Myocyte (in vitro differentiated cells): ENCODE results near the gene FOXP1. TPM values are rescaled to one million over a fixed set of nuclear protein-coding genes. Genes with fewer than 3 reads are reported as not detected.

Experiments used
- DNase-seq: peaks from one replicate; pipeline ENCODE4 v3.0.0-alpha.2; 2012; ENCODE audit warnings: low read depth
- total RNA-seq: library from RNA; depleted of rRNA; stranded (reverse); fragments of >200 nt; gene quantifications from 2 replicates; pipeline ENCODE4 v1.2.3, GENCODE V29; 2014

FOXP1 gene
- total RNA-seq, 1 donor from 2014 or later = 28.8 TPM

GRCh38 chr3:71402280-71402679, 181.2 kb downstream of the FOXP1 start:
- no peak for DNase-seq

- no peak for DNase-seq
Measured at GRCh38 chr3:71401695-71402231, 181.8 kb downstream of the FOXP1 start.

- no peak for DNase-seq
Measured at GRCh38 chr3:71400986-71401451, 182.5 kb downstream of the FOXP1 start.

- no peak for DNase-seq
Measured at GRCh38 chr3:71399478-71399877, 184.1 kb downstream of the FOXP1 start.

- peak; percentile 38 for DNase-seq
Measured at GRCh38 chr3:71398157-71398836, 185.2 kb downstream of the FOXP1 start.

GRCh38 chr3:71397726-71398125, 185.8 kb downstream of the FOXP1 start:
- DNase-seq = no peak

GRCh38 chr3:71397046-71397445, 186.5 kb downstream of the FOXP1 start:
- DNase-seq = peak; percentile 61

- peak; percentile 48 for DNase-seq
Measured at GRCh38 chr3:71395927-71396695, 187.4 kb downstream of the FOXP1 start.

GRCh38 chr3:71395470-71395869, 188.1 kb downstream of the FOXP1 start:
- DNase-seq = no peak

GRCh38 chr3:71393745-71394144, 189.8 kb downstream of the FOXP1 start:
- DNase-seq = no peak

GRCh38 chr3:71393093-71393492, 190.4 kb downstream of the FOXP1 start:
- DNase-seq = no peak

GRCh38 chr3:71392251-71392650, 191.3 kb downstream of the FOXP1 start:
- no peak for DNase-seq

GRCh38 chr3:71391361-71391760, 192.2 kb downstream of the FOXP1 start:
- DNase-seq = no peak

- DNase-seq = peak; percentile 73
Measured at GRCh38 chr3:71389911-71390573, 193.5 kb downstream of the FOXP1 start.

- no peak for DNase-seq
Measured at GRCh38 chr3:71389191-71389590, 194.3 kb downstream of the FOXP1 start.

- no peak for DNase-seq
Measured at GRCh38 chr3:71388535-71389120, 194.9 kb downstream of the FOXP1 start.

GRCh38 chr3:71387586-71387985, 195.9 kb downstream of the FOXP1 start:
- DNase-seq = no peak

- DNase-seq = no peak
Measured at GRCh38 chr3:71384837-71385716, 198.5 kb downstream of the FOXP1 start.

- DNase-seq = no peak
Measured at GRCh38 chr3:71384388-71384787, 199.1 kb downstream of the FOXP1 start.

- DNase-seq = peak; percentile 76
Measured at GRCh38 chr3:71380096-71380495, 203.4 kb downstream of the FOXP1 start.
